Activated naive CD8-positive, alpha-beta T cell treated with anti-CD3 and anti-CD28 coated beads, Interleukin-2, amount 50 U/mL, for 16 hours (primary cell): ENCODE results near the gene DHX58.
"Not testable (repeated sequence)": the region's sequence is repeated elsewhere in the genome, so short reads cannot be mapped to it uniquely, and the experiment has no call there.

Source experiments
- DNase-seq: peaks from one replicate; pipeline ENCODE4 v3.0.0-alpha.2; 2020; ENCODE audit warnings: low read depth, low spot score

DHX58 gene

DNA sequence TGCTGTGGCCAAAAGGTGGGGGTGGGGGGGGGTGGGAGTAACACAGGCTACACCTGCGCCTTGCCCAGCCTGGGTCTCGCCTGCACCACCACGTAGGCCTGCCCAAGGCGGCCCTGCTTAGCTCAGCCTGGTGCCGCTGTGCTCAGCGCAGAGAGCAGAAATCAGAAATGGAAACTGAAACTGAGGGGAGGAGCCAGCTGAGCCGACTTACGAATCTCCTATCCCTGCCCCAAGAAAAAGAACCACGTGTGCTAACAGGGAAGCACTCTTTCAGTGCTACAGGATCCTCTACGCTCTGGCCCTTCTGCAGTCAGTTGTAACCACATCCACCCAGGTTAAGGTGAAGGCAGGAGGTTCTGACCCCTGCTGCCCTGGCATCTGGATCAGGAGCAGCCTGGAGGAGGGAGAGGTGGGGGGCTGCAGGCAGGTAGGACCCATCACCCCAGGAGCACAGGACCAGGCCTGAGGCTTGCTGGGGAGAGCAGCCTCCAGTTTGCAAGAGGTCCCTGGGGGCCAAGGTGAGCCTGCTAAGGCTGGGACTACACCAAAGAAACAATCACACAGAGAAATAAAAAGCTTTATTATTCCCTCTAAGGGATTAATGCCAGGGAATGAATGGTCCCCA, at the start of gene DHX58:
DHX58 (minus strand) TSS at position 163 of the 625 bp plus-strand sequence. CDS start 822 bp downstream, outside the sequence.
- peak; percentile 58 for DNase-seq

DNA sequence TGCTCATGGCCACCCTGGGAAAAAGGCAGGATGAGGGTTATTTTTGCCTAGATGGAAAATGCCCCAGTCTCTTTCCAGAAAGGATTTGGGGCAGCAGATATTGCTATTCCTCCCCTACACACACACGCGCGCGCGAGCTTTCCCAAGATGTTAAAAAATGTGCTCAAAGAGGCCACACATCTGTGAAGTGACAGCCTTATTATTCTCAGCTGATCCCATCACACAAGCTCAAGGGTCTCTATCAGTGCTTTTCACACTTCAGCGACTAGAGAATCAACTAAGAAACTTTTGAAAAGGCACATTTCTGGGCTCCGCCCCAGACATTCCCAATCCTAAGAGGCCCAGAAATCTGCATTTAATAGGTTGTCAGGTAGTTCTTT, 48.0 kb upstream of the DHX58 start:
- DNase-seq = no peak

DNA sequence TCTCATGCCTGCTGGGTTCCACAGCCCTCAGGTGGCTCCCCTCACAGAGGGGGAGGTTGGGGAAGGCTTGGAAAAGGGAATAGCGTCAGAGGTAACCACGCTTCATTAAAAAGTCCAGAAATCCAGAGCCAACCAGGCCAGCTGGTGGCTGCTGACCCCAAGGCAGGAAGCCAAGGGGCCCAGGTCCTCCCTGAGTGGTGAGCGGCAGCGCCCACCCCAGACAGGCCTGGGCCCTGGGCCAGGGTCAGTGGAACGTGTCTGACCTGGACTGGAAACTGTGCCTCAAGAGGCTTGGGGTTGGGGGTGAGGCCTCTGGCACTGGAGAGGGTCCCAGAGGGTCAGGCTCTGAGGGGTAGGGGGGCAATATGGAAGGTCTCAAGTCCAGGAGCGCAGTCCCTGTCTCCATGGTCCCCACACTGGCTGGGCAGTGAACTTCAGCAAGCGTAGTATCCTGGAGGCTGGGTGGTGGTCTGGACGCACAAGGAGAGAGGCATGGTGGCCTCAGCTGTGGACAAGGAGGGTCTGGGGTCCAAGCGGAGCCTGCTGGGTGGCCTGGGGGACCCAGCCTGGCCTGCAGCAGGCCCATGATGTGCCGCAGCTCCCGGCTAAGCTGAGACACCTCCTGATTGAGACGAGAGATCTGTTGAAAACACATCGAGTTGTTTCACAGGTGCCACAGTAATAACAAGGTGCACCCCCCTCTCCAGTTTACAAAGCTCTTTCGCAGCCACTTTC, 47.4 kb upstream of the DHX58 start:
- no peak for DNase-seq

DNA sequence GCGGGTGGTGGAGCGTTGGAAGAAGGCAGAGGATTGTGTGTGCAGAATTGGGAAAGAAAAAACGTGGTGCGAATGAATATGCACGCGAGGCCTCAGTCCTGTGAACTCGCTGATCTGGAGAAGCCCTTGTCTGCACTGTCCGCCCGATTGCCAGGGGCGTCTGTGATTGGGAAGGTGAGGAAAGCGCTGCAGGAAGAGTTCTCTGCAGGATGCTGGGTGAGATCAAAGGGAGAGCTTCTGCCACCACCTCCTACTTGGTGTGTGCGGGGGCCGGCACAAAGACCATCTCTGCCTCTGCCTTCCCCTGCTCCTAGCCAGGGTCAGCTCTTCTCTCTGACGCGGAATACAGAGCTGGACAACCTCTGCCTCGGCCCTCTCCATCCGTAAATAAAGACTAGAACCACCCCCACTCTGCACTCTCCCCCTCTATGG, 43.1 kb upstream of the DHX58 start:
- no peak for DNase-seq

DNA sequence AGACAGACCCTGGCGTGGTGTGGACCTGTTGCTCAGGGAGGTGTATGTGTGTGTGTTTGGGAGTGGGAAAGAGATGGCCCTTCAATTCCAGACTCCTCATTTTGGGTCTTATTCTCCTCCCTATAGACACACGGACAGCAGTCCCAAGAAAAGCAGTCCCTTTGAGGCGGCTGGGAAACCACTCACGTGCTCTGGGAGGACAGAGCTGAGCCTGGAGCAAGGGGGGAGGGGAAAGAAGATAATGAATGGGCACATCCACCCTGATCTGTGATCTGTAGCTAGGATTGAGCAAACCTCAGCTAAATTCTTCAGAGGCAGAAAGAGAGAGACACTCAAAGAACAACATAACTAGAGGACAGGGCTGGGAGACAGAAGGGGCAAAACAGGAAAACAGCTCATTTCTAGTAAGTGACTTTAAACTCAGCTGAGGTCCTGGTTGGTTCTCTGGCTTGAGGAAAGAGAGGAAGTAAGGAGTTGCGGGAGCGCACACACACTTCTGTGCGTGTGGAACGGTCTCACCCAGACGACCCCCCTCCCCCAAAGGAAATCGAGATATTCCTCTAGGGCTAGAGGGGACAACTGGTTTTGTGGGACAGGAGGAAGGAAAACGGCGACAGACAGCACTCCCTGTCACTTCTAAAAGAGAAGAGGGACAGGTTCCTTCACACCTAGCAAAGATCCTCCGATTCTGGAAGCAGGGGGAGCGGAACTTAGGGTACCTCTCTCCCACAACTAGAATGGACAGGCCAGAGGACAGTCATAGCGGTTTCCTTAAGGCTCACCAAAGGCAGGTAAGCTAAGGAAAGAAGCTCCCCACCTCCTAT, 41.6 kb upstream of the DHX58 start:
- DNase-seq = no peak

DNA sequence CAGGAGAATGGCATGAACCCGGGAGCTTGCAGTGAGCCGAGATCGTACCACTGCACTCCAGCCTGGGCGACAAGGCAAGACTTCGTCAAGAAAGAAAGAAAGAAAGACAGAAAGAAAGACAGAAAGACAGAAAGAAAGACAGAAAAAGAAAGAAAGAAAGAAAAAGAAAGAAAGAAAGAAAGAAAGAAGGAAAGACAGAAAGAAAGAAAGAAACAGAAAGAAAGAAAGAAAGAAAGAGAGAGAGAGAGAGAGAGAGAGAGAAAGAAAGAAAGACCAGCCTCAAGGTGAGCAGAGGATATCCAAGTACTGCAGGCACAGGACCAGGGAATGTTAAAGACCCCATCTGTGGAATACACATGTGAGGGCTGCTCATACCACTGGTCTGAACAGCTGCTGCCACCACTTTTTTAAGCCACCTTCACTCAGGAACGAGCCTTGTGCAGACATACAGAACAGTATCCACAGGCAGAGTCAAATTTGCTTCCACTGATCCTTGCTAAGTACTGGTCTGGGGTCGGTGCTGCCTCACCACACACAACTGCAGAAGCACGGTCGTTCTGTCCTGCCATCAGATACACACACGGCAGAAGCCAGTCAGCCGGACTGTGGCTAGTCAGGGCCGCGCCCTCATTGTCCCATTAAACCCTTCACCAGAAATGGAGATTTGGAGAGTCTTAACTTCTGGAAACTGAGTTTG, 34.5 kb upstream of the DHX58 start:
- DNase-seq = no peak

DNA sequence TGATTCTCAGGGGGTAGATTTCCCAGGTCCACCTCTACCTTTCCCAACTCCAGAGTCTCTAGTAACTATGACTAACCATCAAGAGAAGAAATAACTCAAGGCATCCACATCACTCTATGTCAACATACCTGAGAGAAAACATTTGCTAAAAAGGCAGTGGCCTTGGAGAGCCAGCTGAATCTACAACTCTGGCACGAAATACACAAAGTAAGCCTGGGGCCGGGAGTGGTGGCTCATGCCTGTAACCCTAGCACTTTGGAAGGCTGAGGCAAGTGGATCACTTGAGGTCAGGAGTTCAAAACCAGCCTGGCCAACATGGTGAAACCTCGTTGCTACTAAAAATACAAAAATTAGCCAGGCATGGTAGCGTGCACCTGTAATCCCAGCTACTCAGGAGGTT, 30.6 kb upstream of the DHX58 start:
- not testable (repeated sequence) for DNase-seq

DNA sequence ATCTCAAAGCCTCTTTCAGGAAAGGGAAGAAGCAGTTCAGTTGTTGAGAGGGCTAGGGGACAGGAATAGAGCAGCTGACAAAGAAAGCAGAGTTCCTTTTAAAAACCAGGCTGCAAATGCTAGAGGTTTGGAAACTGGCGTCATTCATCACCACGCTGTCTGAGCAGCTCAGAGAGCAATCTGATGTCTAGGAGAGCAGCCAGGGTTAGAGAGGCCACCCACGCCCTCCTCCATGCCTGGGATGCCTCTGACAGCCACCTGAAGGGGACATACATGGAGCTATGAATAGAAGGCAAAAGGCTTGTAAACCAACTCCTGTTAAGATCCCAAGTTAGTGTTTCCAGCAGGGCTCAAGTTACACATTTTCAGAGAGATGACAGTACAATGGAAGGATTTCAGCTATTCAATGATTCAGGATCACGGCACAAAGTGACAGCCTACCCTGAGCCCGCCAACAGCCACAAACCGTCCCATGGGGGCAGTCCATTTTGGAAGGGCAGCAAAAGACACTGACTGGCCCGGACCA, 29.9 kb upstream of the DHX58 start:
- DNase-seq = no peak

DNA sequence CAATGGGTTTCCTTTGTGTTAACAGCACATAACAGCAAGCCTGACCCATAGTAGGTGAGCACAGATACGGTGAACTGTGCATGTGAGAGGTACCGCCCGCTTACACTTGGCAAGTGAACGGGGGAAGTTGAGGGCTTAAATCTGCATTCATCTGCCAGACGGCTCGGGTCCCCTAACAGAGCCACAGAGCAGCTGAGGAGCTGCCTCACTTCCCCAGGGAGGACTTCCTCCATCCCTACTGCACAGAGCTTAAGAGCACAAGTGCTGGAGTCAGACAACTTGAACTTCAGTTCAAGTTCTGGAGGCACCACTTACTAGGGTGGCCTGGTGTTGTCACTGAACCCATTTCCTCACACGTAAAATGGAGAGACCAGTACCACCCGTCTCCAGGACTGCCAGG, 28.9 kb upstream of the DHX58 start:
- no peak for DNase-seq

DNA sequence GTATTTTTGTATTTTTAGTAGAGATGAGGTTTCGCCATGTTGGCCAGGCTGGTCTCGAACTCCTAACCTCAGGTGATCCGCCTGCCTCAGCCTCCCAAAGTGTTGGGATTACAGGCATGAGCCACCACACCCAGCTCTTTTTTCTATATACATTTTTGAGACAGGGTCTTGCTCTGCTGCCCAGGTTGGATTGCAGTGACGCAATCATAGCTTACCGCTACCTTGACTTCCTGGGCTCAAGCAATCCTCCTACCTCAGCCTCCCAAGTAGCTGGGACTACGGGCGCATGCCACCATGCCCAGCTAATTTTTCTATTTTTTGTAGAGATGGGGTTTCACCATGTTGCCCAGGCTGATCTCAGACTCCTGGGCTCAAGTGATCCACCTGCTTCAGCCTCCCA, 28.2 kb upstream of the DHX58 start:
- not testable (repeated sequence) for DNase-seq

DNA sequence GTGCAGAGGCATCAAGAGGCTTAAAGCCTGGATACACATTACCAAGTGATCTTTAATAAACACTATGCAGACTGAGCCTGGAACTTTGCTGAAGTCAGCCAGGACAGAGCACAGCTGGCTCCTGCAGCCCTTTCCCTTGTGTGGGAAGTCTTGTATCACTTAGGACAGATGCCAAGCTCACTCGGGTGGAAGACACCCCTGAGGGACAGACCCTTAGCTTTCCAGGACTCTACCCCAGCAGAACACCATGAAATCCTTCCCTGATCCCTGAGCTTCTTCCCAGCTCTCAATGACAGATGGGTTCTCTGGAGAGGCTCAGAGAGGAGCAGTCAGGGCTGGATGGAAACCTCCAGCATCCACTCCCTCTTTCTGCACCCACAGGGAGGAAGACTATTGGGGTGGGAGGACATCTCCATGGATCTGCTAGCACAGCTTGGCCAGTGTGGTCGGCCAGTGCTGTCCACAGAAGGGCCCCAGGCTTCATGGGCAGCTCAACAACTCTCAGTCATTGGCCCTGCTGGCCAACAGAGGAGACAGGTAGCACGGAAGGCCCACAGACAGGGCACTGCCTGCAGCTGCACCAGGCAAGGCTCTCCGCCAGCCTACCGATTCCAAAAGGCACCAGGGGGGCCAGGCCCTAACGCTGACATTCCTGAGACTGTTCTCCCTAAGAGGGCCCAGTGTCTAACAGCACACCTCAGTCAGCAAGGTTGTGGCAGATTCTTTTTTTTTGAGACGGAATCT, 26.4 kb upstream of the DHX58 start:
- DNase-seq = no peak

DNA sequence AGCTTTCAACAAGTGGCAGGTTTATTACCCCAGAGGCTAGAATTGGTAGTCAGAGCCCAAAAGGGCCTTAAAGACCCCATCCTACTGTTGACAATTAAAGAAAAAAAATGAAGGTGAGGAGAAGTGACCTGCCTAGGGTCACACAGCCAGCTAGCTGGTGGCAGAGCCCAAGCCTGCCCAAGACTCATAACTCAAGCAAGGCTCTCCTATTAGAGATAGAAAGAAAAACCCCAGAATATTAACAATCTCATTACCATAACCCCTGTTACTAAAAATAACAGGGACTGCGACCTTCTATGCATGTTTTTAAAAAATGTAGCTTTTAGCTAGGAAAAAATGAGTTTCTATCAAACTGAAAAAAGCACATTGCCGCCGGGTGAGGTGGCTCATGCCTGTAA, 24.1 kb upstream of the DHX58 start:
- no peak for DNase-seq

DNA sequence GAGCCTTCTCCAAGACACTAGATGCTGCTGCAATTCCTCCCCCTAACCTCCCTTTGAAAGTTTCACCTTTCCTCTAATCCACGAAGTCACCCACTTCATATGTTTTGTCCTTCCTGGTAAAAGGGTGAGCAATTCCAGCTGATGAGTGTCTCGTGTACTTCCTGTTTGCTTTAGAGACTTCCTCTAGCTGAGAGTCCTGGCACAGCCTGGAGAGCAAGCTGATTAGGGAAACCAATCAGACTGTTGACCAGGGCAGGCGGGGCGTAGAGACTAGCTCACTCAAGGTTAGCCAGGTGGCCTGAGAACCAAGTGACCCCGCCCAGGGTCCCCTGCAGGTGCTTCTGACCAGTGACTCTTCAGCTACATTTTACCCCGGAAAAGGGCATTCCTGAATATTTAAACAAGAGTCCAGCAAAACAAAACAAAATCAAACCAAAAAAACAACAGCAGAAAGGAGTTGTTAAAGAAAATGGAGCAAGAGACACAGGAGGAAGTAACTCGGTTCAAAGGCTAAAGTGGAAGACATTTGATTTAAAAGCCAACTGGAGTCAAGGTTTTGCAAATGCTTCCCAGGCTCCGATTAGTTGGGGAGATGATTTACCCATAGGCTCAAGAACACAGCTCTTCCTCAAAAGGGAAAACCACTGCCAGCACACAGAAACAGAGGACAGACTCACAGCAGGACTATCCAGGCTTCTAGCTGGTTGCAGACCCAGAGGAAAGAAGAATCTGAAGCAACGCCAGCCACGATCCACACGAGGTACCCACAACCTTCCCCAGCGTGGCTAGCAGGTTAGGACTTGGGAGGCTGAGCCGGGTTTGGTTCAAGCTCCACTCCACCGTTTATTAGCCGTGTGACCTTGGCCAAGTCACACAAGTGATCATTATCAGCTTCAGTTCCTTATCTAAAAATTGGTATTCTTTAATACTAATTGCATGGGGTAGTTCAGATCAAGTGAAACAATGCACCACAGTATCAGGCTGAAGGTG, 23.4 kb upstream of the DHX58 start:
- no peak for DNase-seq

DNA sequence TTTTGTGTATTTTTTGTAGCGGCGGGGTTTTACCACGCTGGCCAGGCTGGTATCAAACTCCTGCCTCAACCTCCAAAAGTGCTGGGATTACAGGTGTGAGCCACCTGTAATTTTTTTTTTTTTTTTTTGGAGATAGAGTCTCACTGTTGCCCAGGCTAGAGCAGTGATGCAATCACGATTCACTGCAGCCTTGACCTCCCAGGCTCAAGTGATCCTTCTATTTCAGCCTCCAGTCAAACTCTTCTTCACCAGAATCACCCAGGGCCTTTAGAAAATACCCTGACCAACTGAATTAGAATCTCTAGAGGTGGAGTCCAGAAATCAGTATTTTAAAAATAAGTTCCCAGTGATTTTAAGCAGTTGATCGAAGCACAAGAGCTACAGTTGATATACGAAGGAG, 22.6 kb upstream of the DHX58 start:
- no peak for DNase-seq

DNA sequence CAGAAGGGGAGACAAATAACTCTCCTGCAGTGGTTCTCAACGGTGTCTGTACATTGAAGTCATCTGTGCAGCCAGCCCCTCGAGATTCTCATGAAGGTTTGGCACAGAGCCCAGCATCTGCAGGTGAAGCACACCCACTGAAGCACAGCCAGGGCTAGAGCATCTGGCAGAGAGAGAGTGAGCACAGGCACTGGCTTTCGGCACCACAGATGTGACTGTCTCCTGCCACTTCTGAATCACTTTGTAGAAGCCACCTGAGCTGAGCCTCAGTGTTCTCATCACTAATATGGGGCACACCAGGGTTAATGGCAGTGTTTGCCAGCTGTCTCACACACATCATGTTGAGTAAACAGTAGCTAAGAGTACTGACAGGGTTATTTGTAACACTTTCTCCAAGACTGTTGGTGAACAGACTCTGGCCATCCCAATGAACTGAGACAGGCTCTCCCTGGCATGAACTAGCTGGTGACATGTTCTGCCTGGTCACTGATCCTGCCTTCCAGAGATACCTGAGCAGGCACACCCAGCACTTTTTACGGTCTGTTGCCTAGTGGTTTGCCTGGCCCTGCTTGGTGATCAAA, 21.0 kb upstream of the DHX58 start:
- no peak for DNase-seq

DNA sequence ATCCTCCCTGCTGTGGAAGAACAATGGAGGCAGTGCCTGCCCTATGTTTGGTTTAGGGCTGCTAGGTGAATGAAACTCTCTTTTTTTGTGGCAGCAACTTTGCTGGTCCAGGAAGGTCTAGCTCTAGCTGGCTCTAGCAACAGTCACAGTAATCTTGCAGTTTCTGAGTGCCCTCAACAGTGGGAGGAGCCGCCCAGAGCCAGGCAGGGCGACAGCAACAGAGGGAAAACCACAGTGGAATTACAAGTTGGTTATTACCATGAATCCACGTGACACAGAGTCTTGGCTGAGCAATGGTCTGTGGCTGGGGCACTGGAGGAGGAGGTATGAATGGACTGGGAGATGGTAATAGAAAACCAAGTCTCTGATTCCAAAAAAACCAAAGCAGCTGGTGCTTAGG, 20.4 kb upstream of the DHX58 start:
- DNase-seq = no peak

DNA sequence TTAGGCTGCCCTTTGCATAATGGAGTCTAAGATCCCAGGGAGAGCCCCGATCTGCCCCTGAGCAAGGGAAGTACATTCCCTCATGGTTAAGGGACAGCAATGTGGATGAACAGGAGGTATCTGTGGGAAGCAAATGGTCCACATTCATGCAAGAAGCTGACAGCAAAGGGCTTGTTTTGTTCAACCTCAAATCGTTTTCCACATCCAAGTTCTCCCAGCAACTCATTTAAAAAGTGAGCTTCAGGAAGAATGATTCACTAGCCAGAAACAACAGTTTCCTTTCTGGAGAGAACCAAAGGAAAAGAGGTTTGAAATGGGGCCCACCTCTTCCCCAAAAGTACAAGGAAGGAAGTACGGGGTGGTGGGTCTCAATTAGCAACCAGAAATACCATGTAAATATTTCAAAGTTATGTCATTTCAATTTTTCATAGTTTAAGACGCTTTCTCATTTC, 19.5 kb upstream of the DHX58 start:
- no peak for DNase-seq

DNA sequence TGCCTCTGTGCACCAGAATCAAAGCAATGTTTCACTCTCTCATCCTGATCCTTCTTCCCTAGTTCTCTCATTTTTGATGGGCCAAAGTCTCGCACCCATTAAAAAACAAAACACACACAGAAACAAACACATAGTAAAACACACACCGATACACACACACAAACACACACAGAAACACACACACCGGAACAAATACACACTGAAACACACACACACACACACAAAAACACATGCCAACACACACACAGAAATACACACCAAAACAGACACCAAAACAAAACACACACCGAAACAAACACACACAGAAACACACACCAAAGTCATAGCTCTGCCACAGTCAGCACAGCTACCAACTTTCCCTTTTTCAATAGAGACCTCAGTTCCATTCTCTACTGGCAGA, 18.7 kb upstream of the DHX58 start:
- no peak for DNase-seq

DNA sequence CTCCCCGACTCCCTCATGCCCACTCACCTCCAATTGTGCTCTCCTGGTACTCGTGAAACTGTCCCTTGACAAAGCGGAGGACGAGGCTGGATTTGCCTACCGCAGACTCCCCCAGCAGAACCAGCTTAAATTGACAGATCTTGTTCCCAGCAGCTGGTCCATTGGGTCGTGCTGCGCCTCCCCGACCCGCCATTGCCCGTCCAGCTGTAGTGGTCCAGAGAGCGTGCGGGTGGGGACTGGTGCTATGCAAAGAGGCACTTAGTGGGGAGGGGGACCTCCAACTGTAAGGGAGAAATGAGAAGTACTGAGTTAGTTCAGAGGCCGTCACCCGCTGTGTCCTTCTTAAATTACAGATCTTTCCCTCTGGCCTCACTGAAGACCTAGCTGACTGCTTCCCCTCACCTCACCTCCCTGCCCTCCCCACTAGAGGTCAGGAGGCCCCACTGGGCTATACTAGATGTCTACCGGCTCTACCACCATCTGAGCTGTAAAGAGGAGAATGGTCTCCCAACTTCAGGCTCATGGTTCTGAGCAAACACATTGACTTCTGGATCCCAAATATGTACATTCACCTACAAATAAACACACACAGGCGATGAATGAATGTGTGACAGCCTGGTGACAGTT, 17.9 kb upstream of the DHX58 start:
- no peak for DNase-seq
